HUES6 (cell line): ENCODE results near the gene OMA1.
A peak's percentile ranks its signal among the peaks of the same experiment; 100 is the strongest.

Experiments
- H3K27ac ChIP-seq: 2 replicates; pipeline ENCODE4 v1.7.0; 2013; ENCODE audit warnings: low read depth, mild to moderate bottlenecking, low read length, inconsistent platforms
- H3K27me3 ChIP-seq: 2 replicates; pipeline ENCODE4 v1.6.1; 2013; ENCODE audit warnings: low read length; ENCODE audit not compliant: control insufficient read depth, insufficient read depth
- H3K36me3 ChIP-seq: 2 replicates; pipeline ENCODE4 v1.6.1; 2013; ENCODE audit warnings: low read length; ENCODE audit not compliant: control insufficient read depth, insufficient read depth
- H3K4me1 ChIP-seq: 2 replicates; pipeline ENCODE4 v1.6.1; 2013; ENCODE audit warnings: low read length; ENCODE audit not compliant: control insufficient read depth, insufficient read depth
- H3K4me3 ChIP-seq: 2 replicates; pipeline ENCODE4 v1.5.1; 2013; ENCODE audit warnings: low read depth, low read length
- H3K9ac ChIP-seq: one replicate; pipeline ENCODE4 v1.6.1; 2013; ENCODE audit warnings: mild to moderate bottlenecking, low read length
- H3K9me3 ChIP-seq: 2 replicates; pipeline ENCODE4 v1.6.1; 2013; ENCODE audit warnings: low read depth, low read length; ENCODE audit not compliant: control insufficient read depth, insufficient read depth

The OMA1 gene

GRCh38 chr1:58441699-58442098 is 104.8 kb downstream of the OMA1 start:
- Histone ChIP-seq H3K4me1 (peaks cover 3% of the 10 kb centered on the region), H3K9me3 (no peaks in the 10 kb centered on the region), H3K9ac (no peak overlapping the region), H3K27ac (no peak overlapping the region), H3K27me3 (no peaks in the 10 kb centered on the region), H3K36me3 (no peaks in the 10 kb centered on the region), H3K4me3 (no peak overlapping the region)

- Histone ChIP-seq H3K4me1 (no peaks in the 10 kb centered on the region; the same call in 1 of the 2 replicates), H3K27ac (no peak overlapping the region), H3K36me3 (no peaks in the 10 kb centered on the region), H3K9me3 (no peaks in the 10 kb centered on the region), H3K4me3 (no peak overlapping the region), H3K9ac (no peak overlapping the region), H3K27me3 (no peaks in the 10 kb centered on the region)
These were observed 105.8 kb downstream of the OMA1 start for GRCh38 chr1:58440696-58441095.

GRCh38 chr1:58439946-58440345 is 106.6 kb downstream of the OMA1 start:
- Histone ChIP-seq H3K9ac (no peak overlapping the region), H3K27ac (no peak overlapping the region), H3K36me3 (no peaks in the 10 kb centered on the region), H3K27me3 (no peaks in the 10 kb centered on the region), H3K9me3 (no peaks in the 10 kb centered on the region), H3K4me1 (no peaks in the 10 kb centered on the region; the same call in 1 of the 2 replicates), H3K4me3 (no peak overlapping the region)

GRCh38 chr1:58438468-58438867 is 108.1 kb downstream of the OMA1 start:
- H3K9me3 ChIP-seq, result no peaks in the 10 kb centered on the region
- H3K4me3 ChIP-seq, result no peak overlapping the region
- H3K27ac ChIP-seq, result no peak overlapping the region
- H3K4me1 ChIP-seq, result no peaks in the 10 kb centered on the region; the same call in 1 of the 2 replicates
- H3K36me3 ChIP-seq, result no peaks in the 10 kb centered on the region
- H3K27me3 ChIP-seq, result no peaks in the 10 kb centered on the region
- H3K9ac ChIP-seq, result no peak overlapping the region

- Histone ChIP-seq H3K4me1 (peaks cover 8% of the 10 kb centered on the region), H3K36me3 (no peaks in the 10 kb centered on the region), H3K27ac (no peak overlapping the region), H3K4me3 (no peak overlapping the region), H3K9ac (no peak overlapping the region), H3K27me3 (no peaks in the 10 kb centered on the region), H3K9me3 (no peaks in the 10 kb centered on the region)
These were observed 108.9 kb downstream of the OMA1 start for GRCh38 chr1:58437623-58438022.

GRCh38 chr1:58436615-58437297 is 109.8 kb downstream of the OMA1 start:
- no peaks in the 10 kb centered on the region for H3K27me3 ChIP-seq
- no peak overlapping the region for H3K27ac ChIP-seq
- peaks cover 12% of the 10 kb centered on the region for H3K4me1 ChIP-seq
- no peak overlapping the region for H3K9ac ChIP-seq
- H3K4me3 ChIP-seq, result no peak overlapping the region
- no peaks in the 10 kb centered on the region for H3K9me3 ChIP-seq
- no peaks in the 10 kb centered on the region for H3K36me3 ChIP-seq

- no peaks in the 10 kb centered on the region for H3K36me3 ChIP-seq
- no peaks in the 10 kb centered on the region for H3K27me3 ChIP-seq
- no peak overlapping the region for H3K9ac ChIP-seq
- H3K4me1 ChIP-seq, result peaks cover 12% of the 10 kb centered on the region
- H3K27ac ChIP-seq, result no peak overlapping the region
- no peaks in the 10 kb centered on the region for H3K9me3 ChIP-seq
- H3K4me3 ChIP-seq, result no peak overlapping the region
These were observed 111.2 kb downstream of the OMA1 start for GRCh38 chr1:58435376-58435775.

- Histone ChIP-seq H3K4me3 (no peak overlapping the region), H3K4me1 (peaks cover 12% of the 10 kb centered on the region), H3K27me3 (no peaks in the 10 kb centered on the region), H3K9me3 (no peaks in the 10 kb centered on the region), H3K36me3 (no peaks in the 10 kb centered on the region), H3K9ac (no peak overlapping the region), H3K27ac (no peak overlapping the region)
These were observed 111.9 kb downstream of the OMA1 start for GRCh38 chr1:58434607-58435006.

GRCh38 chr1:58434181-58434580 is 112.3 kb downstream of the OMA1 start:
- Histone ChIP-seq H3K9ac (no peak overlapping the region), H3K9me3 (no peaks in the 10 kb centered on the region), H3K36me3 (no peaks in the 10 kb centered on the region), H3K4me3 (no peak overlapping the region), H3K27ac (no peak overlapping the region), H3K4me1 (peaks cover 12% of the 10 kb centered on the region), H3K27me3 (no peaks in the 10 kb centered on the region)

GRCh38 chr1:58432851-58433668 is 113.5 kb downstream of the OMA1 start:
- Histone ChIP-seq H3K9ac (peak overlapping the region; percentile 32), H3K36me3 (no peaks in the 10 kb centered on the region), H3K27ac (no peak overlapping the region)

GRCh38 chr1:58431901-58432620 is 114.5 kb downstream of the OMA1 start:
- Histone ChIP-seq H3K9ac (no peak overlapping the region), H3K27me3 (no peaks in the 10 kb centered on the region), H3K9me3 (no peaks in the 10 kb centered on the region), H3K4me3 (no peak overlapping the region), H3K36me3 (no peaks in the 10 kb centered on the region), H3K27ac (no peak overlapping the region), H3K4me1 (peaks cover 12% of the 10 kb centered on the region)

More at GRCh38 chr1:58432851-58433668, 113.5 kb downstream of the OMA1 start:
- peaks cover 12% of the 10 kb centered on the region for H3K4me1 ChIP-seq
- no peak overlapping the region for H3K4me3 ChIP-seq
- no peaks in the 10 kb centered on the region for H3K27me3 ChIP-seq
- no peaks in the 10 kb centered on the region for H3K9me3 ChIP-seq
